Hepatocyte (in vitro differentiated cells): ENCODE results near the gene BRD3OS. TPM values are rescaled to one million over a fixed set of nuclear protein-coding genes. Genes with fewer than 3 reads are reported as not detected.

ENCODE experiments used
- DNase-seq: peaks from one replicate; pipeline ENCODE4 v3.0.0-alpha.2; 2016; ENCODE audit warnings: low spot score
- H2AFZ ChIP-seq: fragments of 200-600 bp; sonication (generic); 2 replicates; pipeline ENCODE4 v1.6.0; 2016; ENCODE audit warnings: antibody characterized with exemption, mild to moderate bottlenecking
- H3K27ac ChIP-seq: fragments of 200-600 bp; sonication (generic); 2 replicates; pipeline ENCODE4 v1.5.1; 2016; ENCODE audit warnings: mild to moderate bottlenecking
- H3K27me3 ChIP-seq: fragments of 200-600 bp; sonication (generic); 2 replicates; pipeline ENCODE4 v1.6.1; 2016
- H3K36me3 ChIP-seq: fragments of 200-600 bp; sonication (generic); replicated peaks from 2 replicates; pipeline ENCODE4 v1.5.1; 2016; ENCODE audit warnings: low read depth; ENCODE audit not compliant: insufficient read depth
- H3K4me1 ChIP-seq: fragments of 200-600 bp; sonication (generic); 2 replicates; pipeline ENCODE4 v1.5.1; 2016; ENCODE audit warnings: mild to moderate bottlenecking, moderate library complexity; ENCODE audit not compliant: insufficient read depth
- H3K4me2 ChIP-seq: fragments of 200-600 bp; sonication (generic); 2 replicates; pipeline ENCODE4 v1.6.0; 2016
- H3K4me3 ChIP-seq: fragments of 200-600 bp; sonication (generic); 2 replicates; pipeline ENCODE4 v1.5.1; 2016; ENCODE audit warnings: mild to moderate bottlenecking
- H3K79me2 ChIP-seq: fragments of 200-600 bp; sonication (generic); 2 replicates; pipeline ENCODE4 v1.6.0; 2017; ENCODE audit warnings: mild to moderate bottlenecking
- H3K9me2 ChIP-seq: fragments of 200-600 bp; sonication (generic); replicated peaks from 2 replicates; pipeline ENCODE4 v1.6.0; 2017; ENCODE audit warnings: mild to moderate bottlenecking; ENCODE audit not compliant: insufficient read depth
- H3K9me3 ChIP-seq: fragments of 200-600 bp; sonication (generic); 2 replicates; pipeline ENCODE4 v1.5.1; 2016; ENCODE audit warnings: low read depth, mild to moderate bottlenecking
- H4K20me1 ChIP-seq: fragments of 200-600 bp; sonication (generic); 2 replicates; pipeline ENCODE4 v1.6.0; 2016; ENCODE audit warnings: mild to moderate bottlenecking; ENCODE audit not compliant: insufficient read depth, poor library complexity, severe bottlenecking
- CTCF ChIP-seq: fragments of 200-600 bp; sonication (generic); IDR thresholded peaks from 2 replicates; pipeline ENCODE4 v1.5.1; 2016; ENCODE audit warnings: antibody characterized with exemption, mild to moderate bottlenecking; ENCODE audit not compliant: poor library complexity
- EZH2 ChIP-seq: fragments of 200-600 bp; sonication (generic); IDR thresholded peaks from 2 replicates; pipeline ENCODE4 v1.6.1; 2016; ENCODE audit warnings: antibody characterized with exemption, mild to moderate bottlenecking, borderline replicate concordance
- EZH2phosphoT487 ChIP-seq: fragments of 200-600 bp; sonication (generic); IDR thresholded peaks from one replicate; pipeline ENCODE4 v1.6.1; 2018; ENCODE audit warnings: antibody characterized with exemption, mild to moderate bottlenecking, low read depth, moderate library complexity; ENCODE audit not compliant: unreplicated experiment, severe bottlenecking
- WGBS: methylation state at CpG from one replicate; pipeline ENCODE4 v1.1.6; 2016; ENCODE audit warnings: low lambda C conversion rate; ENCODE audit errors: missing lambda C conversion rate; 5-methylcytosine and 5-hydroxymethylcytosine counted together
- polyA plus RNA-seq: library from polyadenylated mRNA; unstranded; fragments of >200 nt; fragmentation: Nextera tagmentation; extraction: Ambion mirVana; gene quantifications from 2 replicates; pipeline ENCODE4 v1.2.1, GENCODE V29; 2016
- total RNA-seq: library from RNA; depleted of rRNA; stranded (reverse); fragments of >200 nt; gene quantifications from 2 replicates; pipeline ENCODE4 v1.2.3, GENCODE V29; 2014

The BRD3OS gene
- total and polyA plus RNA-seq, 2 experiments from 2014 or later, result 13.4 to 14.9 TPM

- H3K4me2 ChIP-seq, result no peak overlapping the region
- H3K36me3 ChIP-seq, result no peaks in the 10 kb centered on the region
- H3K4me3 ChIP-seq, result no peak overlapping the region
- TF ChIP-seq CTCF, result no peak
- TF ChIP-seq EZH2, result no peak
- no peak for TF ChIP-seq EZH2phosphoT487
- no peak for DNase-seq
- no peaks in the 10 kb centered on the region for H3K27me3 ChIP-seq
- 91% methylated on average over 7 of the region's 7 CpGs for WGBS
- no peaks in the 10 kb centered on the region for H3K9me3 ChIP-seq
- peaks cover 100% of the 10 kb centered on the region for H3K79me2 ChIP-seq
- no peaks in the 10 kb centered on the region for H3K9me2 ChIP-seq
- no peak overlapping the region for H2AFZ ChIP-seq
- no peak overlapping the region for H3K27ac ChIP-seq
- peaks cover 98% of the 10 kb centered on the region for H4K20me1 ChIP-seq
- H3K4me1 ChIP-seq, result peaks cover 52% of the 10 kb centered on the region
Observed at GRCh38 chr9:134058716-134059115, 33.4 kb downstream of the BRD3OS start.

GRCh38 chr9:134059188-134059641, 33.9 kb downstream of the BRD3OS start:
- Histone ChIP-seq H3K9me2 (no peaks in the 10 kb centered on the region), H3K27ac (no peak overlapping the region), H4K20me1 (peaks cover 98% of the 10 kb centered on the region), H2AFZ (no peak overlapping the region), H3K9me3 (no peaks in the 10 kb centered on the region), H3K4me3 (no peak overlapping the region), H3K4me2 (no peak overlapping the region), H3K36me3 (no peaks in the 10 kb centered on the region), H3K27me3 (no peaks in the 10 kb centered on the region), H3K79me2 (peaks cover 100% of the 10 kb centered on the region), H3K4me1 (peaks cover 52% of the 10 kb centered on the region)
- no peak for DNase-seq
- 89% methylated on average over 9 of the region's 16 CpGs for WGBS
- TF ChIP-seq EZH2 (no peak), EZH2phosphoT487 (no peak), CTCF (no peak)

DNA sequence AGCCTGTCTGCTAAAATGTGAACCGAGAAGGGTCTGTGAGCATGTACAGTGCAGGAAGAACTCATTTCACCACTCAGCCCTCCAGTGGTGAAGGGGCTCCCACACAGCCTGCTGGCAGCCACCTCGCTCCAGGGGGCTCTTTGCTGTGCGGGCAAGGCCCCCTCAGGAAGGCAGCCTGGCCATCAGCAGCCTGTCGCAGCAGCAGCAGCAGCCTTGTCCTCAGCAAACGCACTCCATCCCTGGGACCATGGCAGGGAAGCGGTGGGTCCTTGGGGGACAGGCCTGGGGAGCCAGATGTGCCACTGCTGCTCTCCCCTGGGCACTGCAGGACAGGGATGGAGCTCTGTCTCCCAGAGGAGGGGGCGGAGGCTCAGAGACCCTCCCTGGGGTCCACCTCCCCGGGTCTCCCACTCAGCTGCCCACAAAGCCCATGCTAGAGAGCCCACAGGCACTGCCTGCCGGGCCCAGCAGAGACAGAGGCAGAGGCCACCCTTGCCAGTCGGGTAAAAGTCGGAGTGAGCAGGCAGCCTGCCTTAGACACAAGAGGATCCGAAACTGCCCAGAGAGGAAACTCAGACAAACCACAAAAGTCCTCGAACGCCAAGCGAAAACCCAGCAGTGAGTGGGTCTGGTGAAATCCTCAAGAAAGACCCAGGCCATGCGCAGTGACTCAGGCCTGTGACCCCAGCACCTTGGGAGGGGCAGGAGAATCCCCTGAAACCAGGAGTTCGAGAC, 34.5 kb downstream of the BRD3OS start:
- Histone ChIP-seq H4K20me1 (peaks cover 99% of the 10 kb centered on the region), H3K4me1 (peaks cover 52% of the 10 kb centered on the region), H3K27me3 (no peaks in the 10 kb centered on the region), H3K9me3 (no peaks in the 10 kb centered on the region), H3K27ac (no peak overlapping the region), H3K79me2 (peaks cover 100% of the 10 kb centered on the region), H3K4me3 (no peak overlapping the region), H3K36me3 (no peaks in the 10 kb centered on the region), H3K4me2 (no peak overlapping the region), H2AFZ (no peak overlapping the region), H3K9me2 (no peaks in the 10 kb centered on the region)
- no peak for DNase-seq
- 93% methylated on average over 17 of the region's 17 CpGs for WGBS
- TF ChIP-seq CTCF (no peak), EZH2 (no peak), EZH2phosphoT487 (no peak)

DNA sequence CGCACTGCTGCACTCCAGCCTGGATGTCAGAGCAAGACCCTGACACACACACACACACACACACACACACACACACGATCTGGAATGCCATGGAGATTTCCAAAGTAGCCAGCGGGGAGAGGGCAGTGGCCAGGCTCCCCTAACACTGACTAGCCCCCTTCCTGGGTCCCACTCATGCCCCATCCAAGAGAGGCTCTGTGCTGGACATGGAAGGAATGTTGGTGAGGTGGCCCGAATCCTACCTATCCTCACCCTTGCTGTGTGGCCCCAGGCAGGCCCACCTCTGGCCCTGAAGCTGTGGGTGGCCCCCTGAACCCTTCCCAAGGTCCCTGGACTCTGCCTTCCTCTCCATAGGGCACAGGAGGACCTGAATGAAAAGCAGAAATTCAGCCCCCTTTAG, 35.3 kb downstream of the BRD3OS start:
- H3K27ac ChIP-seq, result no peak overlapping the region
- peaks cover 51% of the 10 kb centered on the region for H3K4me1 ChIP-seq
- TF ChIP-seq CTCF, result no peak
- no peak for TF ChIP-seq EZH2
- TF ChIP-seq EZH2phosphoT487, result no peak
- H3K27me3 ChIP-seq, result no peaks in the 10 kb centered on the region
- H3K4me2 ChIP-seq, result no peak overlapping the region
- no peak for DNase-seq
- no peak overlapping the region for H3K4me3 ChIP-seq
- H3K36me3 ChIP-seq, result no peaks in the 10 kb centered on the region
- WGBS, result 83% methylated on average over 4 of the region's 4 CpGs
- peaks cover 98% of the 10 kb centered on the region for H4K20me1 ChIP-seq
- no peaks in the 10 kb centered on the region for H3K9me2 ChIP-seq
- peaks cover 100% of the 10 kb centered on the region for H3K79me2 ChIP-seq
- H2AFZ ChIP-seq, result no peak overlapping the region
- no peaks in the 10 kb centered on the region for H3K9me3 ChIP-seq
